Breast epithelium (tissue), 3 donors: ENCODE measurements around the gene SLC15A1.

Experiments
- POLR2AphosphoS5 ChIP-seq, 3 donors: sonication (generic); formaldehyde crosslinking; IDR thresholded peaks; one replicate each; pipeline ENCODE4 v1.6.1; 2017; ENCODE audit warnings: antibody characterized with exemption in 3 of 3
- TF ChIP-seq, protein P1 (sequence below), 3 donors: fragments of 450-650 bp; IDR thresholded peaks; one replicate each; pipeline ENCODE4 v1.5.1; 2016 to 2017; ENCODE audit warnings: antibody characterized with exemption in 3 of 3, mild to moderate bottlenecking in 3 of 3, moderate library complexity in 3 of 3

DNA sequence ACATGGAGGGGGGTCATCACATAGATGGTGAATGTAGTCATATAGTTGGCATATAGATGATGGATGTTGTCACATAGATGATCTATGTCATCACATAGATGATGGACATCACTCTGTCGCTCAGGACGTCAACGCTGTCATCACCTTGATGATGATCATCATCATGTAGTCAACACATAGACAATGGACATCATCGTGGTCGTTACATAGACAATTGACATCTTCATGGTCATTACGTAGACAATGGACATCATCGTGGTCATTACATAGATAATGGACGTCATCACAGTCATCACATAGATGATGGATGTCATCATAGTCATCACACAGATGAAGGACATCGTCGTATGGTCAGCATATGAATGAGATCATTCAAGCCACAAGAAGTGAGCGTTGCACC is 28.6 kb upstream of the SLC15A1 start:
- TF ChIP-seq POLR2AphosphoS5 (IDR thresholded peaks at IDR 0.05): no peak
- TF ChIP-seq, protein P1, sequence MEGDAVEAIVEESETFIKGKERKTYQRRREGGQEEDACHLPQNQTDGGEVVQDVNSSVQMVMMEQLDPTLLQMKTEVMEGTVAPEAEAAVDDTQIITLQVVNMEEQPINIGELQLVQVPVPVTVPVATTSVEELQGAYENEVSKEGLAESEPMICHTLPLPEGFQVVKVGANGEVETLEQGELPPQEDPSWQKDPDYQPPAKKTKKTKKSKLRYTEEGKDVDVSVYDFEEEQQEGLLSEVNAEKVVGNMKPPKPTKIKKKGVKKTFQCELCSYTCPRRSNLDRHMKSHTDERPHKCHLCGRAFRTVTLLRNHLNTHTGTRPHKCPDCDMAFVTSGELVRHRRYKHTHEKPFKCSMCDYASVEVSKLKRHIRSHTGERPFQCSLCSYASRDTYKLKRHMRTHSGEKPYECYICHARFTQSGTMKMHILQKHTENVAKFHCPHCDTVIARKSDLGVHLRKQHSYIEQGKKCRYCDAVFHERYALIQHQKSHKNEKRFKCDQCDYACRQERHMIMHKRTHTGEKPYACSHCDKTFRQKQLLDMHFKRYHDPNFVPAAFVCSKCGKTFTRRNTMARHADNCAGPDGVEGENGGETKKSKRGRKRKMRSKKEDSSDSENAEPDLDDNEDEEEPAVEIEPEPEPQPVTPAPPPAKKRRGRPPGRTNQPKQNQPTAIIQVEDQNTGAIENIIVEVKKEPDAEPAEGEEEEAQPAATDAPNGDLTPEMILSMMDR (IDR thresholded peaks at IDR 0.05): no peak
